Lung (tissue), 12 donors: ENCODE measurements around the gene ACSL5. TPM values are rescaled to one million over a fixed set of nuclear protein-coding genes. Genes with fewer than 3 reads are reported as not detected.
"Not testable (repeated sequence)": the region's sequence is repeated elsewhere in the genome, so short reads cannot be mapped to it uniquely, and the experiment has no call there.

Experiments used
- ATAC-seq: fragments of 200-7000 bp; cut with Tn5 transposase; one replicate; pipeline ENCODE4 v1.9.1; 2020; ENCODE audit warnings: moderate number of reproducible peaks; ENCODE audit not compliant: insufficient read depth, low FRiP score
- DNase-seq, 3 donors: peaks; one replicate each; pipeline ENCODE4 v3.0.0-alpha.2; 2013 to 2017
- H3K27ac ChIP-seq, 2 donors: one replicate each; pipeline ENCODE4 v1.5.1; 2013; ENCODE audit warnings: mild to moderate bottlenecking in 2 of 2, moderate library complexity in 2 of 2, control low read depth in 1 of 2, inconsistent platforms in 1 of 2, low read depth in 1 of 2, low read length in 1 of 2
- H3K27me3 ChIP-seq, 3 donors: one replicate each; pipeline ENCODE4 v1.5.1; 2013; ENCODE audit warnings: low read length in 2 of 3; ENCODE audit not compliant: control insufficient read depth in 3 of 3, insufficient read depth in 3 of 3
- H3K36me3 ChIP-seq, 4 donors: one replicate each; pipeline ENCODE4 v1.5.1; 2013; ENCODE audit warnings: low read length in 4 of 4, mild to moderate bottlenecking in 1 of 4, moderate library complexity in 1 of 4; ENCODE audit not compliant: control insufficient read depth in 4 of 4, insufficient read depth in 4 of 4
- H3K4me1 ChIP-seq, 5 donors: one replicate each; pipeline ENCODE4 v1.5.1; 2013; ENCODE audit warnings: low read length in 5 of 5, mild to moderate bottlenecking in 2 of 5, moderate library complexity in 1 of 5; ENCODE audit not compliant: control insufficient read depth in 5 of 5, insufficient read depth in 5 of 5
- H3K4me3 ChIP-seq: one replicate; pipeline ENCODE4 v1.5.1; 2013; ENCODE audit warnings: mild to moderate bottlenecking, control low read depth, moderate library complexity
- H3K9ac ChIP-seq, 2 donors: one replicate each; pipeline ENCODE4 v1.5.1; 2013; ENCODE audit warnings: low read length in 2 of 2, control low read depth in 1 of 2; ENCODE audit not compliant: insufficient read depth in 1 of 2
- H3K9me3 ChIP-seq, 4 donors: one replicate each; pipeline ENCODE4 v1.5.1; 2013; ENCODE audit warnings: low read length in 3 of 4, mild to moderate bottlenecking in 1 of 4, moderate library complexity in 1 of 4; ENCODE audit not compliant: control insufficient read depth in 4 of 4, insufficient read depth in 3 of 4
- WGBS, 2 donors: extraction: QIAGEN DNeasy Blood & Tissue Kit; methylation state at CpG; one replicate each; pipeline ENCODE4 v1.1.7; 2013; 5-methylcytosine and 5-hydroxymethylcytosine counted together
- polyA plus RNA-seq, 2 donors: library from polyadenylated mRNA; stranded (reverse); fragments of 200-250 nt; gene quantifications; one replicate each; pipeline ENCODE4 v1.2.1, GENCODE V29; 2013
- total RNA-seq, 2 donors: library from RNA; depleted of rRNA in 1 of 2; stranded (reverse); fragments of >200 nt in 1 of 2; gene quantifications; one replicate each; pipeline ENCODE4 v1.2.1, GENCODE V29; 2014 to 2021
- TF ChIP-seq, protein P1 (sequence below): IDR thresholded peaks from 2 replicates; pipeline ENCODE4 v1.5.1; 2012; ENCODE audit warnings: mild to moderate bottlenecking; ENCODE audit errors: control extremely low read depth, extremely low read depth
- donor health status: control.
- donor health status: control.
- donor health status: Bipolar disorder and iron deficiency.
- donor health status: healthy.
- donor health status: DM: yes; HTN: yes; CAD: no.

ACSL5 gene
- total and polyA plus RNA-seq, 4 donors, result 46.1 to 71.0 (median 62.3) TPM

DNA sequence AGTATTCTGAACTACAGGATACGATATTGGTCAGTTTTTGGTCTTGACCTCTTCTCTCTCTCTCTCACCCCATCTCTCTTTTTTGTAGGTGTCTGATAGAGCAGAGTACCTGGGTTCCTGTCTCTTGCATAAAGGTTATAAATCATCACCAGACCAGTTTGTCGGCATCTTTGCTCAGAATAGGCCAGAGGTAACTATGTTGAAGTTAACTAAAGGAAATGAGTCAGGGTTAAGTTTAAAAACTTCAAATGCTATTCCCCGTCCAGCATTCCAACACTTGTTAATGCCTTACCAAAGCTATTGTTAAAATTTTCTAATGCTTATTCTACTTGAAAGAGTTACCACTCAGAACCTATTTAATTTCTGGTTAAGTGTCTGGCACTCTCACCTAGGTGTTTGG lies 30.7 kb downstream of the ACSL5 start:
- peak in 1 of 3 donors; percentile 13 for DNase-seq

GRCh38 chr10:112406806-112407205 lies 32.9 kb downstream of the ACSL5 start:
- H3K9me3 ChIP-seq, ATAC-seq, H3K27me3 ChIP-seq, H3K4me3 ChIP-seq, DNase-seq, H3K9ac ChIP-seq, H3K27ac ChIP-seq, H3K4me1 ChIP-seq: not testable (repeated sequence)
- peaks cover 0 to 19% (median 1%) of the 10 kb centered on the region in 4 donors for H3K36me3 ChIP-seq
- WGBS, 2 donors, result 81 to 86% methylated on average over 2 of the region's 2 CpGs

More for the DNA sequence above, 30.7 kb downstream of the ACSL5 start:
- no peak for ATAC-seq
- TF ChIP-seq, protein P1, sequence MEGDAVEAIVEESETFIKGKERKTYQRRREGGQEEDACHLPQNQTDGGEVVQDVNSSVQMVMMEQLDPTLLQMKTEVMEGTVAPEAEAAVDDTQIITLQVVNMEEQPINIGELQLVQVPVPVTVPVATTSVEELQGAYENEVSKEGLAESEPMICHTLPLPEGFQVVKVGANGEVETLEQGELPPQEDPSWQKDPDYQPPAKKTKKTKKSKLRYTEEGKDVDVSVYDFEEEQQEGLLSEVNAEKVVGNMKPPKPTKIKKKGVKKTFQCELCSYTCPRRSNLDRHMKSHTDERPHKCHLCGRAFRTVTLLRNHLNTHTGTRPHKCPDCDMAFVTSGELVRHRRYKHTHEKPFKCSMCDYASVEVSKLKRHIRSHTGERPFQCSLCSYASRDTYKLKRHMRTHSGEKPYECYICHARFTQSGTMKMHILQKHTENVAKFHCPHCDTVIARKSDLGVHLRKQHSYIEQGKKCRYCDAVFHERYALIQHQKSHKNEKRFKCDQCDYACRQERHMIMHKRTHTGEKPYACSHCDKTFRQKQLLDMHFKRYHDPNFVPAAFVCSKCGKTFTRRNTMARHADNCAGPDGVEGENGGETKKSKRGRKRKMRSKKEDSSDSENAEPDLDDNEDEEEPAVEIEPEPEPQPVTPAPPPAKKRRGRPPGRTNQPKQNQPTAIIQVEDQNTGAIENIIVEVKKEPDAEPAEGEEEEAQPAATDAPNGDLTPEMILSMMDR, result no peak
- H3K36me3 ChIP-seq, result peaks cover 0 to 11% (median 1%) of the 10 kb centered on the region in 4 donors
- H3K4me3 ChIP-seq, result no peak overlapping the region
- H3K27me3 ChIP-seq, result no peaks in the 10 kb centered on the region
- WGBS, 2 donors, result 59 to 84% methylated on average over 3 of the region's 3 CpGs
- no peaks in the 10 kb centered on the region for H3K9me3 ChIP-seq
- peaks cover 0 to 1% (median 0%) of the 10 kb centered on the region in 5 donors for H3K4me1 ChIP-seq
- H3K27ac ChIP-seq, result no peak overlapping the region
- H3K9ac ChIP-seq, result no peak overlapping the region

DNA sequence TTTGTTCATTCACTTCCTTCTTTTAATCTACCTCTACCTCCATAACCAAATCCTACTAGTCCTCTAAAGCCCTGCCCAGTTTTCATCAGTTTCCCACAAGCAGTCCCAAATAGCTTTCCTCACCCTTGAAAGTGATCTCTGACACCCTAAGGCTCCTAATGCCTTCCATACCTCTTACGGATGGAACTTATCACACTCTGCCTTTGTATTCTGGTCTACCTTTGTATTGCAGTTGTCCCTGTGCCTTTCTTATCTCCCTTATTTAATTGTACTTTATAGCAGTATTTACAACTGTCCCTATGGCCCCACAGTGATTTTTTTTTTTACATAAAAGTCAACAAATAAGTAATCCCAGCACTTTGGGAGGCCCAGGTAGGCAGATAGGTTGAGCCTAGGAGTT lies 33.8 kb downstream of the ACSL5 start:
- TF ChIP-seq, protein P1, result no peak
- Histone ChIP-seq H3K4me1 (peaks cover 0 to 1% (median 0%) of the 10 kb centered on the region in 5 donors), H3K27ac (no peak overlapping the region), H3K36me3 (peaks cover 0 to 21% (median 1%) of the 10 kb centered on the region in 4 donors), H3K9me3 (no peaks in the 10 kb centered on the region), H3K4me3 (no peak overlapping the region), H3K27me3 (no peaks in the 10 kb centered on the region), H3K9ac (no peak overlapping the region)
- WGBS, 2 donors, result 94 to 99% methylated on average over 1 of the region's 1 CpG
- DNase-seq (no peak), ATAC-seq (no peak)

GRCh38 chr10:112409299-112409698 lies 35.4 kb downstream of the ACSL5 start:
- Histone ChIP-seq H3K36me3 (peaks cover 0 to 28% (median 1%) of the 10 kb centered on the region in 4 donors), H3K9me3 (no peaks in the 10 kb centered on the region), H3K27me3 (no peaks in the 10 kb centered on the region), H3K27ac (no peak overlapping the region), H3K4me3 (no peak overlapping the region), H3K4me1 (no peaks in the 10 kb centered on the region), H3K9ac (no peak overlapping the region)
- WGBS, 2 donors, result 86 to 95% methylated on average over 2 of the region's 2 CpGs
- no peak for ATAC-seq
- TF ChIP-seq, protein P1, result no peak
- no peak for DNase-seq
